HG02970 (cell line): ENCODE measurements around the gene IDNK.
A peak's percentile ranks its signal among the peaks of the same experiment; 100 is the strongest.

Source experiments
- ATAC-seq: cut with Tn5 transposase; IDR thresholded peaks from one replicate; pipeline ENCODE4 v1.9.1; 2021; ENCODE audit warnings: mild to moderate bottlenecking, moderate library complexity, moderate number of reproducible peaks; ENCODE audit not compliant: unreplicated experiment, low FRiP score

The IDNK gene

DNA sequence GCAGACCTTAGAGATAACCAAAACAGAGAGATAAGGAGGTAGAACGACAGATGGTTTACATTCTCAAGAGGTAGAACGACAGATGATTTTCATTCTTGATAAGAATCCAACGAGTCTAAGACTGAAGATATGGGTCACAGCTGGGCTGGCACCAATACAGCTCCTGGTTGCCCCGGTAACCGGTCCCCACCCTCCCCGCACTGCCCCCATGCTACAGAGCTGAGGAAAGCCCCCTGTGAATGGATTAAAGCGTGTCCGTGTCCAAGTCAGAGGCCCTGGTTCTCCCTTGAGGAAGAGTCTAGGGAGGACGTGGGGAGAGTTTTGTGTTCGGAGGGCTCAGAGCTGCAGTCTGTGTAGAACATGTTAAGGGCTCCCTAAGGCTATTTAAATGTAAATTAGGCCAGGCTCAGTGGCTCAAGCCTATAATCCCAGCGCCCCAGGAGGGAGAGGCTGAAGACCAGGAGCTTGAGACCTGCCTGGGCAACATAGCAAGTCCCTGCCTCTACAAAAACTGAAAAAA, 8.1 kb downstream of the IDNK start:
- ATAC-seq, result no peak

DNA sequence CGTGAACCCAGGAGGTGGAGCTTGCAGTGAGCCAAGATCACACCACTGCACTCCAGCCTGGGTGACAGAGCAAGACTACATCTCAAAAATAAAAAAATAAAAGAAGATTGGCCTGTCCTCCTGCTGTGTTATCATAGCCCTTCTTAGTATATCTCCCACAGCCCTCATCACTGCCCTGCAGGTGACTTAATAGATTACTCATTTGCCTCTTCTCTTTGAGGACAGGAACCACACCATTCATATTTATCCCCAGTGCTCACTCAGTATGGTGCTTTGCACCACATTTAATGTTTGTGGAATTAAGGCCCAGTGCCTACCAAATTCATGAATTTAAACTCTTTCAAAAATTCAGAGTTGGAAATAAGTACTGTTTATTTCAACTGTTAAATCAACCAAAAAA, 10.3 kb downstream of the IDNK start:
- ATAC-seq, result no peak

DNA sequence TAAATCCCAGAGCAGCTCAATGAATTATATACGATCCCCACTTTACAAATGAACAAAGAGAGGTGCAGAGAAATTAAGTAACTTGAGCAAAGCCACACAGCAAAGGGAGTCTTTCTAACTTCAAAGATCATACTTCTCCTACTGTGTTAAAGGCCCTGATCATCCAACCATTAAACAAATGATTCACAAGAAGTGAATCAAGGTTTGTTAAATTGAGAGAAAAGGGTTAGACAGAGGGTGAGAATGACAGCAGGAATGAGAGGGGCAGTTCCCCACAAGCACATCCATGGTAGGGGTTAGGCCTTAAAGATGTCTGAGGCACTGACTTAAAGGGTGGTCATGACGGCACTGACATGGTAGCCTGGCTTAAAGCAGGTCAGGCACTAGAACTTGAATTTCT, 10.7 kb downstream of the IDNK start:
- no peak for ATAC-seq

DNA sequence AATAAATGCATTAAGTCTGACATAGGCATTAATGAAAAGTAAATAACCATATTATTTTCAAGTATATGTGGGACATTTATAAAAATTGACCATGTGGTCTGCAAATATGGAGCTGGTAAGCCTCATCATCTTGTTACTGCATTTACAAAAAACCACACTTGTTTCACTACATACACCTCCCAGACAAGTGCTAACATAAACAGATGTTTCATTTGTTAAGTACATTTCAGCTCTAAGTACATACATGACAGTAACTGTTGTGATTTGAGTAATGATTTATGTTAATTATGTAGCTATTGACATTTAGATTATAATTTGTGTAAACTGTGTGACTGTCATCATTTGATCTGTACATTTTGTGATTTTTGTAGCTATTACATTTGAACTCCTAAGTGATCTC, 13.9 kb downstream of the IDNK start:
- no peak for ATAC-seq

DNA sequence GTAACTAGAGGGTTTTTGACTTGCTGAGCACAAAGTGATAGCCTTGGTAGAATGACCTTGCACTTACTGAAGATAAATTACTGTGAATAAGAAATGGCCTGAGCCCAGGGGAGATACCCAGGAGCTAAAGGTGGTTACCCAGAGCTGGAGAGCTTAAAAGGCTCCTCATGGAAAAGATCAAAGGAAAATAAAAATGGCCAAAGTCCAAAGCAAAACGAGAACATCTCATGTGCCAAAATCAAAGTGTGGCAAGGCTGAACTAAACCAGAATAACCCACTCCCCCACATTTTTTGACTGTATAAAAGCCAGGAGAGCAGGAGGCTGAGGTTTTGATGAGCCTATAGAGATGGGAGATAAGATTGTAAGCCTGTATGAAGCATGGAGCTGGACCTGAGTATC, 14.4 kb downstream of the IDNK start:
- no peak for ATAC-seq

DNA sequence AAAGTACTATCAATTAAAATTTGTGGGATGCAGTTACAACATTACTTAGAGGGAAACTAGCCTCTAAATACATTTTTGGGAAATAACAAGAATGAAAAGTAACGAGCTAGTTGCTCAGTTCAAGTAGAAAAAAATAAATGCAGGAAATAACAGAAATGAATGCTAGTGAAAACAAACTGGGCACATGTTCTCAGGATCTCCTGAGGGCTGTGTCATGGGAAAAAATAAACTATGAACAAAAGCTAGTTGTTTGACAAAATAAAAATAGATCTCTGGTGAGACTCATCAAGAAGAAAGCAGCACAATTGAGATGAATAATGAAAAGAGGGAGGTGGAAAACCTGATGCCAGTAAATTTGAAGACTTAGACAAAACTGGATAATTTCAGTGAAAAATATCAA, 16.3 kb downstream of the IDNK start:
- ATAC-seq, result no peak

DNA sequence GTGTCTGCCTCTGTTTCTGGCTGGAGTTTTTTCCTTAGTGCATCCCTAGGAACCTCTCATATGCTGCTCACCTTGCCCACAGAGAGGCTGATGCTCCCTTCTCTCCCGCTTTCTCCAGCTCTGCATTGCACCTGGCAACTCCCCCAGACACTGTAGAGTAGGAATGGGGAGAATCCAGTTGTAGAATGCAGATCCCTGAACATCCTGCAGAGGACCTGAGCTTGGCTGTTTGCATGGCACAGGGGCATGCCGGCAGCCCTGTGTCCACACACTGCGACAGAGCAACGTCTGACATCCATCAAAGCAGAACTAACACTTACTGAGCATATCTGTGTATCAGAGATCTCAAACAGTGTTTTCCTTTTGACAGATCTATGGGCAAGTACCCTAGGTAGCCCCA, 19.9 kb downstream of the IDNK start:
- ATAC-seq, result no peak

DNA sequence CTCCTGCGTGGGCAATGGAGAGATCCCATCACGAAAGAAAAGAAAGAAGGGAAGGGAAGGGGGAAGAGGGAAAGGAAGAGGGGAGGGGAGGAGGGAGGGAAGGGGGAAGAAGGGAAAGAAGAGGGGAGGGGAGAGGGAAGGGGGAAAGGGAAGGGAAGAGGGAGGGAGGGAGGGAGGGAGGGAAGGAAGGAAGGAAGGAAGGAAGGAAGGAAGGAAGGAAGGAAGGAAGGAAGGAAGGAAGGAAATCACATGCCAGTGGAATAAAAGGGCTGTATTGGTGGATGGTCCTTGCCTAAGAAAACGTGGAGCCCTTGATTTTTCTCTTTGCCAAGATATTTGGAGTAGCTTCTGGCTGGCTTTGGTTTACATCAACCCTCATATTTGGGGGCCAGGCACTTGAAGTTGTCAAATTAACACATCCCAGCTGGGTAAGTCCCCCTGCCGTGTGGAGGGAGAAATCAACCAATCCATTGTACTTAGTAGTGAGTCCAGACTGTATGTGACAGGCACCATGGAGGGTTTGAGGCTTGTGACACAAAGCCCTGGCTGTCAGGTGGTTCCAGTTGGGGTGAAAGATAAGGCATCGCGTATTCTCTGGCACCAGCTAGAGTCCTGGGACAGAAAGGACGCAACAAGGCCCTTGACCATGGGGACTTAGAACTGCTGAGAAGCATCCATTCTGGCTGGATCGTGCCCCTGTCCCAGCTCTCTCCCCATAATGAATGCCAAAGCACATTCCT, 23.7 kb downstream of the IDNK start:
- no peak for ATAC-seq

DNA sequence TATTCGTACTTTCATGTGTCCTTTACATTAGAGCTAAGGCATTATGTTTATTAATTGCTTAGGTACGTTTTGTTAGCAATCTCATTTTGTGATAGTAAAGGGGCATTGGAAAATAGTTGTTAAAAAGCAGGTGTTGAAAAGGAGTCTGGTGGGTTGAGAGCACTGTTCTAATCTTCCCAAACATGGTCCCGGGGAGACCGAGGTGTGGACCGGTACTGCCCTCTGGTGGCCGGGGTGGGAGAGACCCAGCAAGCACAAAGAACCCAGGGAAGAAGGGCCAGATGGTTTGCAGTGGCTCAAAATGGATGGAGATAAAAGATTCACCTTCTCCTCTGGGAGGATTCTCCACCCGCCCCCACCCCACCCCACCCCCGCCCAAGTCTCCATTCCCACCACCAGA, 26.1 kb downstream of the IDNK start:
- ATAC-seq, result peak; percentile 59

DNA sequence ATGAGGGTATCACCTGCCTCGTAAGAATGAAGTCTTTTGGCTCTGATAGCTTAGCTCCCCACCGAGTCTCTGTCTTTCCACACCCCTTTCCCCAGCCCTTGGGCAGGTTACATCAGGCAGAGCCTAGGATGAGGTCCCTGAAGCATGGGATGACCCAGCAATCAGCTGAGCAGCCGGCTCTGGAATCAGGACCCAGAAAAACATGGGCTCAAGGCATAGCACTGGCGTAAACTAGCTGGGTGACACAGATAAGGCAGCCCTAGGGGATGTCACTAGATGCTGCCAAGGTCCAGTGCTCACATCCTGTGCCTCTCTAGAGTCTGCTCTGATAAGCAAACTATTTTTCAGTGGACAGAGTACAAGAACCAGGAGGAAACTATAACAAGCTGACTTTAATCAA, 26.6 kb downstream of the IDNK start:
- no peak for ATAC-seq

DNA sequence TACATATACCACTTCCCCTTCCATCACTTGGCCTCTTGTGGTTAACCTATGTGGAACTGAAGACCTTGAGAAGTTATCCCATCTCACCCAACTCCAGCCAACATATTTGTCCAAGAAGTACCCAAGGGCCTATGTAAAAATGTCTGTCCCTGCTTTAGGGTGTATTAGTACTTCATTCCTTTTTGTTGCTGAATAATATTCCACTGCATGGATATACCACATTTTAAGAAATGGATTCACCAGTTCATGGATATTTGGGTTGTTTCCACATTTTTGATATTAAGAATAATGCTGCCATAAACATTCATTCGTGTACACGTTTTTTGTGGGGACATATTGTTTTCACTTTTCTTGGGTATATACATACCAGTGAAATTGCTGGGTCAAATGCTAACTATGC, 28.6 kb downstream of the IDNK start:
- ATAC-seq, result no peak

DNA sequence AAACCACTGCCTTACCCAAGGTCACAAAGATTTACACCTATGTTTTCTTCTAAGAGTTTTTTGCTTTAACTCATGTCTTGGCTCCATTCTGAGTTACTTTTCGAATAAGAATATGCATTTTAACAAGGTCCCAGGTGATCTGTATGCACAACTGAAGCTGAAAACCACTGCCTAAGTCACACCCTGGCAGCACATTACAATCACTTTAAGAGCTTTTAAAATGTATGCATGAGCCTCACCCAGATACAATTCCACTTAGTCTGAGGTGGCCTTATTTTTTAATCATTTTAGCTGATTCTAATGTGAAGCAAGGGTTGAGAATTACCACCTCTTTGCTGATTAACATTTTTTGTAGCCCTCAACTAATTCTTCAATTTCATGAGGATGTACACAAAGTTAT, 29.5 kb downstream of the IDNK start:
- no peak for ATAC-seq

DNA sequence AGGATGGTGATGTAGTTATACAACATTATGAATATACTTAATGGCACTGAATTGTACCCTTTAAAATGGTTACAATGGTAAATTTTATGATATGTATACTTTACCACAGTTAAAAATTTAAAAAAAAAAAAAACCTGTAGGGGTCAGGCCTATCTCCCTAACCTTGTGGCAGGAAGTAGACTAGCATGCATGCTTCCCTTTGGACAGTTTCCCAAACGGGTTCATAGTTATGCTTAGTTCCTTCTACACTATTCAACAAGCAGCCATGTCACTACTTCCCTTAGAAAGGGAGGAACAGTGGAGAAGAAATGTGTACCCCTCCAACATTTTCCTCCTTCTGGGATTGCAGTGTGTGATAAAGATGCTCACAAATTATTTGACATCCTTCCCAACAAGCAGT, 32.5 kb downstream of the IDNK start:
- ATAC-seq, result no peak

DNA sequence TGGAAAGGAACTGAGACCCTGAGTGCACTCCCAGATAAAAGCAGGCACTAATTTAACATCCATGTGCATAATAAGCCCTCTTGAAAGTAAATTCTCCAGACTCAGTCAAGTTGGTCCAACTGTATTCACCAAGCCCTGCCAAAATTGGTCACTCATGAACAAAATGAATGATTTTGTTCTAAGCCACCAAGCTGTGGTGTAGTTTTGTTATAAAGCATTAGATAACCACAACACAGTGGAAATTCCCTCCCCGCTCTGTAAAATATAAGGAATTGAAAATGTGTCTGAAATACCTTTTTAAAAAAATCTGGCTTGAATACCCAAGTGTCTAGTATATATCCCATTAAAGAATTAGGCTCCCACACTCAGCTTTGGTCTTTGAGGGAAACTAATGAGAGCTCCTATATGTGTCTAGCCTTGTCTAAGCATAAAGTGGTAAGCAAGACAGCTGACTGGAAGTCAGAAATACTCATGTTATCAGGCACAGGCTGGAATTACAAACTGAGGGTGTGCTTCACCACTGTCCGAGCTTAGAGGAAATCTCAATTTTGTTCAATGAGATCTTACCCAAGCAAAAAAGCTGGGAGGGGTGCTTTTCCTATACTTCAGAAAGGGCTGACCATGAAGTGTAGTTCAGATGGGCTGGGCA, 33.2 kb downstream of the IDNK start:
- ATAC-seq, result no peak

DNA sequence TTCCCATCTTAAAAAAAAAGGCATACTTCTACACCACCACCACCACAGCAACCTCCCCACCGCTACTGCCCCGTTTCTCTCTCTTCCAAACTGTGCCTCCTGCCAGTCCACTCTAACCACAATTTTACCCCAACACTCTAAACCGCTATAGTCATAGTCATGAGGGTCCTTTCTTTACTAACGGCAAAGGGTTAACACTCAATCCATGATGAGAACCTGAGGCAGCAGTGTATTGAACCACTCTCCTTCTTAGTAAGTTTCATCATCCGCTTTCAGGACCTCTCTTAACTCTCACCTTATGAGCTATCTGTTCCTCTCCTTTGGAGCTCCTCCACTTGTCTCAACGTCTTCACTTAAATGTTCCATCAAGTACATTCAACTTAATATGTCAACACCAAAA, 34.0 kb downstream of the IDNK start:
- no peak for ATAC-seq

DNA sequence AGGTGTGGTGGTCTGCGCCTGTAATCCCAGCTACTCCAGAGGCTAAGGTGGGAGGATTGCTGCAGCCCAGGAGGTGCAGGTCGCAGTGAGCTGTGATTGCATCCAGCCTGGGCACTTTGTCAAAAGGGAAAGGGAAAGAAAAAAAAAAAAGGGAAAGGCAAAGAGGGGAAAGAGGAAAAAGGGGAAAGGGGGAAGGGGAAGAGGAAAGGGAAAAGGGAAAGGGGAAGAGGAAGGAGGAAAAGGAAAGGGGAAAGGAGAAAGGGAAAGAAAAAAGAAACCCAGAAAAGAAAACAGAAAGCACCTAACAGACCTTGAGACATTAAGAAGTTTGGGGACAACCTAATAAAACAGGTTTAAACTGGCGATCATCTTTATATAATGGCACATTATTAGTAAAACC, 40.0 kb downstream of the IDNK start:
- no peak for ATAC-seq

DNA sequence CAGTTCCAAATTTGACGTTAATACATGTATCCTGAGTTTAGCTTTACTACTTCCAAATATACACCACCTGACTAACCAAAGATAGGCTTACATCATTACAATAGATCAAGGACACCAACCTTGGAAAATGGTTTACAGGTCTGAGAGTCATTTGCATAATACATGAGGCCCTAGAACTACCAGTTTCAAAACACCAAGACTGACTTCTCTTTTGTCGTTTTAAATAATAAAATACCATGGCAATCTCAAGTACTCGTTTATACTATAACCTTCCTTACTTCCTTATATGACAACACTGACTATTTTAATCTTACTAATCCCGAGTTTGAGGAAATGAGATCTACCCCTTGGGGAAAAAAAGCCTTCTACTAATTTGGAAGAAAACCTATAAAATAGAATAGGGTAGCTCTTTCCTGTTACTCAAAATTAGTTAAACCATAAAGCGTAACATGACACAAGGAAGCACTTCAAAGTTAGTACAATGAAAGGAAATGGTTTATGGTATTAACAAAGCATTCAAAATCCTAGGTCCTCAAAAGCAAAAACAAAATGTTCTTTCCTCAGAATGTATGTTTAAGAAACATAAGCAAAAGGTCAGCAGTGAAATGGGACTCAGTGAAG, 42.7 kb downstream of the IDNK start:
- peak; percentile 83 for ATAC-seq

DNA sequence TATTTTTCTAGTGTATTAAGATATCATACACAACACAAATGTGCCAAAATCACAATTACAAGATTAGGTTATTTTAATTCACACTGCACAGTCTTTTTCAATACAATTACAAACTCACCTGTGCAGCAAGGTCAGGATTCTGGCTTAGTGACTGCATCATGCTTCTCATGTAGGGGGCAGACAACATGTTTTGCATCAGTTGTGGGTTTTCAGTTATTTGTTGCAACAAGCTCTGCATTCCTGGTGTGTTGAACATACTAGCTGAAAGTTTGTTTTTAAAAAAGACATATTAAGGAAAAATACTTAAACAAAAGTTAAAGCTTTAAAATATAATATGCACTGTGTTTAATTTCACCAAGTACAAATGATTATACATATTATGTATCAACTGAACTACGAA, 46.1 kb downstream of the IDNK start:
- no peak for ATAC-seq

DNA sequence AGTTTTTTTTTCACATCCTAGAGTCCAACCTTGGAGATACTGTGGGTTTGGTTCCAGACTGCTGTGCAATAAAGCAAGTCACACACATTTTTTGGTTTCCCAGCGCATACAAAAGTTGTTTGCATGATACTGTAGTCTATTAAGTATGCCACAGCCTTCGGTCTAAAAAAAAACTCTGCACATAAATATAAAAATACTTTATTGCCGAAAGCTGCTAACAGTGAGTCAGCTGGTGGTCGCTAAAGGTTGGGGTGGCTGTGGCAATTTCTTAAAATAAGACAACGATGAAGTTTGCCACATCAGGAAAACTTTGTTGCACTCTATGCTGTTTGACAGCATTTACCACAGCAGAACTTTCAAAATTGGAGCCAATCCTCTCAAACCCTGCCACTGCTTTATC, 47.4 kb downstream of the IDNK start:
- no peak for ATAC-seq

DNA sequence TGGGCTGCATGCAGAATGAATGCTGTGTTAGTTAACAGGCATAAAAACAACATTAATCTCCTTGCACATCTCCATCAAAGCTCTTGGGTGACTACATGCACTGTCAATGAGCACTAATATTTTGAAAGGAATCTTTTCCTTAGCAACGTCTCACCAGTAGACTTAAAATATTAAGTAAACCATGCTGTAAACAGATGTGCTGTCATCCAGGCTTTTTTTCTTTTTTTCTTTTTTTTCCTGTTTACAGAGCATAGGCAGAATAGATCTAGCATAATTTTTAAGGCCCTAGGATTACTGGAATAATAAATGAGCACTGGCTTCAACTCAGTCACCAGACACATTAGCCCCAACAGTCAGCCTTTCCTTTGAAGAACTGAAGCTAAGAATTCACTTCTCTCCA, 48.5 kb downstream of the IDNK start:
- ATAC-seq, result no peak

DNA sequence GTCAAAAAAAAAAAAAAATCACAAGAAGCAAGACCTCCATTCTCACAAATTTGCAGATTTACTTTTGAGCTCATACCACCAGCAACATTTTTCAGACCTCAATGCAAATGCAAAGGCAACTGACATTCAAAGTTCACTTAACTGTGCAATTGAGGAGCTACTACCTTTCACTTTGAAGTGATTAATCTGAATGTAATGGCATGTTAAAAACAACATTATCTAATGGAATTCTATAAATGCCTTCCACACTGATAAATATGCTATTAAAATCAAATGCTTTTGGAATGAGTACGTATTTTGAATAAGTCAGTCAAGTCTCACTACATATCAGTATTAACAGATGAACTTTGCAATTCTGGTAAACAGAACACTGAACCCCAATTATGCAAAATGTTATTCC, 52.5 kb downstream of the IDNK start:
- no peak for ATAC-seq

DNA sequence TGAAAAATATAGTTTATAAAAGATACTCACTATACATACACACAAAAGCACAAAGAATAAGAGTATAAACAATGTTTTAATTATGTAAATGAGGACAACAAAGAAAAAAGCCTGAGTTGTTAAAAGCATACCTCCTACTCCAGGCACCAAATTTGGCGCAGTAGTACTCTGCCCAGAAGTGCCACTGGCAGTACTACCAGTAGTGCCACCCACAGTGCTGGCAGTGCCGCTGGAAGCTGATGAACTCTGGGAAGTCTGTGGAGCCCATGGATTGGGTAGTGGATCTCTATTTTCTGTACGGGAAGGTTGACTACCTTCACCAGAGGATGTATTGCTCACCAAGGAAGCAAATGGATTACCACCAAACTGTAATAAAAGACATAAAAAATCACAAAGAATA, 54.7 kb downstream of the IDNK start:
- ATAC-seq, result no peak
